ENCODE data around the gene ABAT.
"Not testable (repeated sequence)": the region's sequence is repeated elsewhere in the genome, so short reads cannot be mapped to it uniquely, and the experiment has no call there.

ABAT gene

GRCh38 chr16:8751481-8752311 lies 77.3 kb downstream of the ABAT start:
- DNase-seq, result no peak

- no peak for DNase-seq
Measured at GRCh38 chr16:8752706-8753105, 78.3 kb downstream of the ABAT start.

DNA sequence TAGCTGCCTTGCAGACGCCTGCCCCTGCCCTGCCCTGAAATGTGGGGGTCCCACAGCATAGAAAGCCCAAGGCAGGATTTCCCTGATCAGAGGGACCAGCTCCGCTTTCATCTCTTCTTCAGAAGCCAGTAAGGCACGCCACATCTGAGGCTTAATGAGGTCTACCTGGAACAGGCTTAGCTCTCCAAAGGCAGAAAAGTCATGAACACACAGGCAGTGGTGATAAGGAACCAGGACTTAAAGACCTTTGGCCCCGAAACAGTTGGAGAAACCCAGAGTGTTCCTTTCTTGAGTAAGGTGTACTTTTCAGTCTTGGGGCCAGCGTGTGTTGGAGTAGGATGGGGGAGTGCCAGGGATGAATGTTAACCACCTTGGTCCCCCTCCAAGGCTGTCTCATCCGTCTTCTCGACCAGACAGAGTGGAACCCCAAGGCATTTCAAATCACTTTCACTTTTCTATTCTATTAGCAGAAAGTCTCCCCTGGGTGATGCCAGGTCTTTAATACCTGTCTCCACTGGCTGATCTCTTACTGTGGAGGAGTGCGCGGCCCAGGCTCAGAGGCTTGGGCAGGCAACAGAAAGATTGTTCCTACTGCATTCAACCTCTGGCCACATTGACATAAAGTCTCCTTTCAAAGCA lies 79.1 kb downstream of the ABAT start:
- no peak for DNase-seq

GRCh38 chr16:8756755-8757154 lies 82.3 kb downstream of the ABAT start:
- no peak for DNase-seq

- no peak for DNase-seq
Measured at GRCh38 chr16:8758022-8758421, 83.6 kb downstream of the ABAT start.

GRCh38 chr16:8760021-8760420 lies 85.6 kb downstream of the ABAT start:
- no peak for DNase-seq

DNA sequence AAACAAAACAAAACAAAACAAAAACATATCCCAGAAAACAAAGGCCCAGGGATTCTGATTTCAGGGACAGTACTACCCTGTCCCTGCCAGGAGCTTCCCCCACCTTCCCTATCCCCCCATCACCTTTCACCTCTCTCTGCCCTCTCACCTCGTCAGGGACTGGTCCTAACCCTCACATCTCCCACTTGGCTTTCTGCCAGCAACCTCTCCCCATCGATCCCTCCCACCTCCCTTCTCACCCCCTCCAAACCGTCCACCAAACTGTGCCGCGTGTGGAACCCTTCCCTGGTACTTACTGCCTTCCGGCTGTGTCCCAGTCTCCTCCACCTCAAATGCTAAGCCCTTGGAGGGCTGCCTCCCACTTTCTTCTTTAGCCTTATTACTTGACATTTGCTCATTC lies 86.7 kb downstream of the ABAT start:
- no peak for DNase-seq

- no peak for DNase-seq
Measured at GRCh38 chr16:8762254-8762653, 87.8 kb downstream of the ABAT start.

DNA sequence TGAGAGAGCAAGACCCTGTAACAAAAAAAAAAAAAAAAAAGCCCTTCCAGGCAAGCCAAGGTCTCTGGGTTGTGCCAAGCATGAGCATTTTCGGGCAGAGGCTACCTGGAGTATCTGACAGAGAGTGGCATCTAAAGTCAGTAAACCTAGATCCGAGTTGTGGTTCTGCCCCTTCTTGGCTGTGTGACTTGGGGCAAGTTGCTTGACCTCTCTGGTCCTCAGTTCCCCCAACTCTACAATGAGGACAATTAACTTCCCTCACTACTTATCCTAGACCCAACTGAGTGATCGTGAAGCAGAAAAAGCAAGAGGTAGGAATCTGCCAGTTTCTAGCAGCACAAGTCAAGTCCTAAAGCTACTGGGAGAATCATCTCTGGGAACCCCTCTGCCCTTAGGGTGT lies 88.7 kb downstream of the ABAT start:
- no peak for DNase-seq

DNA sequence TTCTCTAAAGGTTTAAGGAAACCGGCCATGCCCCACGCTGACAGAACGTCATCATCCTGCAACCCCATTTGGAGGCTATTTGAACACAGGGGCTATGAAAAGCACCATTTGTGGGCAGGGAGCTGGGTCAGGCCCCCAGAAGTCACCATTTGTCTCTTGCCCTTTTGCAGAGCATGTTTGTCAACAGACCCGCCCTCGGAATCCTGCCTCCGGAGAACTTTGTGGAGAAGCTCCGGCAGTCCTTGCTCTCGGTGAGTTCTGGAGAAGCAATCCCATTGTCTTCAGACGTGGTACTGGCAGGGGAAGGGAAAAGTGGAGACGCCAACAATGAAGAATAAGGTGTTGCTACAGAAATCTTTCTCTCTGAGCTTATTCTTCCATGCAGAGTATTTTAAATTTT lies 89.5 kb downstream of the ABAT start:
- no peak for DNase-seq

DNA sequence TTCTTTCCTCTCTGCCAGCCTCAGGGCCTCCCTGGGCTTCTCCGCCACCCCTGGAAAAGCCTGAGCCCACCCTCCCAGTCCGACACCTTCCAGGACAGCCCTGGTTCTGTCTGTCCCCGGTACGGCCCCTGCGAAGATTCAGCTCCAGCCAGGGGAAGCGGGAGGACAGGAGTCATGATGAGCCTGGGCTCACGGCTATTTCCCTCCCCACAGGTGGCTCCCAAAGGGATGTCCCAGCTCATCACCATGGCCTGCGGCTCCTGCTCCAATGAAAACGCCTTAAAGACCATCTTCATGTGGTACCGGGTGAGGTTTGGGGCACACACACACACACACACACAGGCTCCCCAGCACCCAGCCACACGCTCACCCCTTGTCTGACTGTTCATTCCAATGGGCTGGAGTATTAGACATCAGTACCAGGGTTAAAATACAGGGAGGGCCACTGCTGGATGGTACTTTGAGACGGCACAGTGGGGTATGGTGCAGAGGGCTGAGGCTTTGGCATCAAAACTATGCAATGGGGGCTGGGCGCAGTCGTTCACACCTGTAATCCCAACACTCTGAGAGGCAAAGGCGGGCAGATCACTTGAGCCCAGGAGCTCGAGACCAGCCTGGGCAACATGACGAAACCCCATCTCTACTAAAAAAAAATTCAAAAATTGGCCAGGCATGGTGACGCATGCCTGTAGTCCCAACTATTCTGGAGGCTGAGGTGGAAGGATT lies 90.3 kb downstream of the ABAT start:
- DNase-seq, result no peak

DNA sequence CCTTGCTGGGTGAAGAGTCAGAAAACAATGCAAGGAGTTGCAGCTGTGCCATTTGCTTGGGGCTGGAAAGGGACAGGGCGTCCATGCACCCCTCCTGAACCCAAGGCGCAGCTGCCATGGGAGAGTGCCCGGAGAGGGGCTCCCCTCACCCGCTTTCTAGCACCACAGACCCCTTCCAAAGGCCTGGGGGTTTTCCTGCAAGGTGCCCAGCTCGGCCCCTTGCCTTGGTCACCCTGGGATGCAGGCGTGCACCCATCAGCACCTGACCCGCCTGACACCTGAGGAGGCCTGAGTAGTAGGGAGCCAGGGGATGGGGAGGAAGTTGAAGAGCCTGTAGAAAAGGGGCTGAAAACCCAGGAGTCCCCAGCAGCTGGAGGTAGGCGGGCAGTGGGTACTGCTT lies 92.8 kb downstream of the ABAT start:
- no peak for DNase-seq

DNA sequence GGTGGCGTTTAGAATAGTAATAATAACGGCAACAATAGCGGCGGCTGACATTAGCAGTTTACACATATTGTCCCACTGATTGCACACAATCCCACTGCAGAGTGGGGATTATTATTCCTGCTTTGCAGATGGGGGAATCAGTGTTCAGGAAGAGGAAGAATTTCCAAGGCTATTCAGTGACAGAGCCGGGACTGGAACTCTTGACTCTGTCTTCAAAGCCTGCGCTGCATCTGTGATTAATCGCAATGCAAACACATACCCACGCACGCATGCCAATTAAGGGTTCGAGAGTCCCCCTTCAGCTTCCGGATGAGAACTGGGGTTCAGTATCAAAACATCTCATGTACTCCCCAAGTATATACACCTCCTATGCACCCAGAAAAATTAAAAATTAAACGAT lies 93.9 kb downstream of the ABAT start:
- DNase-seq, result no peak

- no peak for DNase-seq
Measured at GRCh38 chr16:8768692-8769091, 94.3 kb downstream of the ABAT start.

DNA sequence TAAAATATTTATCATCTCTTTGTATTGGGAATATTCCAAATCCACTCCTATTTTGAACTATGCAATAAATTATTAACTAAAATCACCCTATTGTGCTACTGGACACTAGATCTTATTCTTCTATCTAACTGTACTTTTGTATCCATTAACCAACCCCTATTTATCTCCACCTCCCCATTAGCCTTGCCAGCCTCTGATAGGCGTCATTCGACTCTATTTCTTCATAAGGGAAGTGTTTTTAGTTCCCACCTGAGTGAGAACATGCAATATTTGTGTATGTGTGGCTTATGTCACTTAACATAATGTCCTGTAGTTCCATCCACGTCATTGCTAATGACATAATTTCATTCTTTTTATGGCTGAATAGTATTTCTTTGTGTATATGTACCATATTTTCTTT lies 99.1 kb downstream of the ABAT start:
- no peak for DNase-seq

DNA sequence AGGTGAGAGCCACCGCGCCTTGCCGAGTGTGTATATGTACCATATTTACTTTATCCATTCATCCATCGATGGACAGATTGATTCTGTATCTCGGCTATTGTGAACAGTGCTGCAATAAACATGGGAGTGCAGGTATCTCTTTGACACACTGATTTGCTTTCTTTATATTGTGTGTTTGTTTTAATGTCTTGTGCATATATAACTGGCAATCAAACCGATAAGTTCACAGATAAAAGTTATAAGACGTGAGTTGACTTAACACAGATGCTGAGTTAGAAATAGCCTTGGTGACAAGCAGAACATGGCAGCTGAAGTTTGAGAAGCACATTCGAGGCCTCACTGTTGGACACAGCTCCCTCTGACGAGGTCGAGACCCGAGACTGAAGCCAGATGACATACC lies 99.8 kb downstream of the ABAT start:
- no peak for DNase-seq

DNA sequence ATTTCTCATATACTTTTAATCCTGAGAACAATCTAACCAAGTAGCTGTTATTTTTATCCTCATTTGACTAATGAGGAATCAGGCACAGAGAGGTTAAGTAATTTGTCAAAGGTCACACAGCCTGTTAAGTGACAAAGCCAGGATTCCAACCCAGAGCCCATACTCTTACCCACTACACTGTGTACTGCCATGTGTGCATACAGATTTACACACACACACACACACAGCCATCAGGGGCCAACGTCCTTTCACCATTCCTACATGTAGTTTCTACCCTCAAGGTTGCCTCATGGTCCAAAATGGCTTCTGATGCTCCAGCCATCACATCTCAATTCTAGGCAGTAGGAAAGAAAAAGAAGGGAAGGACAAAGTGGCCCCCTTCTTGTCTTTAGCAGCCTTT lies 100.9 kb downstream of the ABAT start:
- DNase-seq, result no peak

GRCh38 chr16:8776129-8776584 lies 101.7 kb downstream of the ABAT start:
- no peak for DNase-seq

GRCh38 chr16:8777217-8777616 lies 102.8 kb downstream of the ABAT start:
- no peak for DNase-seq

GRCh38 chr16:8781797-8782196 lies 107.4 kb downstream of the ABAT start:
- no peak for DNase-seq

DNA sequence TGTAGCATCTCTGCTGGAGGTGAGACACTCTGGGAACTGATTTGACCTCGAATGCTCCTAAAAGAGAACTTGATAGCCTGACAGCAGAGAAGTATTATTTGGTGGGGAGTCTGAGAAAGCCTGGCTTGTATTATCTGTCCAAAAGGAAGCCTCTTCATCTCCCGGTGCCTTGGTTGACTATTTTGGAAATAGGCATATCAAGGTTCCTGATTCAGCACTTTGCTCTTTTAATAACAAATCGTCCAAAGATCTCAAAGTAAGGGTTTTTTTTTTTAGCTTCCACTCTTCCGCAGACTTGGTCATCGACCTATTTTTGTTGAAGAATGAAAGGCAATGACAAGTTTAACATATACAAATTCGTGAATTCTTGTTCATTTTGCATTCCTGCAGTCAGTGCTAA lies 108.3 kb downstream of the ABAT start:
- DNase-seq, result no peak

GRCh38 chr16:8785408-8785807 lies 111.0 kb downstream of the ABAT start:
- DNase-seq, result no peak

DNA sequence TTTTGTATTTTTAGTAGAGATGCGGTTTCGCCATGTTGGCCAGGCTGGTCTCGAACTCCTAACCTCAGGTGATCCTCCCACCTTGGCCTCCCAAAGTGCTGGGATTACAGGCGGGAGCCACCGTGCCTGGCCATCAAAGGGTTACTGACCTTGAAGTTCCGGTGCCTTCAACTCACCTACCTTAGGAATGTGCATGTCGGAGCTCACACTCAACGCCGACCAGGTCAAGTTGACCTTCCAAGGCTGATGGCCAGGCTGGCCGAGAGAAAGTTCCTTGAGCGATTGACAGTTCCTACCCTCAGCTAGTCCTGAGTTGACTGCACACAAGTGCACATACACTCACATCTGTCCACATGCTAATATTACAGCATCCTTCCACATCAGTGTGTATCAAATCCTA lies 111.9 kb downstream of the ABAT start:
- not testable (repeated sequence) for DNase-seq

GRCh38 chr16:8788578-8789172 lies 114.3 kb downstream of the ABAT start:
- no peak for DNase-seq
